Muscle of back (tissue), 11 donors: ENCODE data around the gene ZNRF3. TPM values are rescaled to one million over a fixed set of nuclear protein-coding genes. Genes with fewer than 3 reads are reported as not detected.
"Not testable (repeated sequence)": the region's sequence is repeated elsewhere in the genome, so short reads cannot be mapped to it uniquely, and the experiment has no call there.

Experiments
- DNase-seq, 3 donors: peaks; one replicate each; pipeline versions ENCODE4 v3.0.0 to v3.0.0-alpha.2; 2013
- polyA plus RNA-seq, 10 donors: library from polyadenylated mRNA; unstranded; fragments of 120-200 nt; gene quantifications; one replicate each; pipeline ENCODE4 v1.2.1, GENCODE V29; 2013; ENCODE audit not compliant: insufficient read length in 10 of 10

ZNRF3 gene
- polyA plus RNA-seq, 10 donors: 7.6 to 11.3 (median 9.0) TPM

DNA sequence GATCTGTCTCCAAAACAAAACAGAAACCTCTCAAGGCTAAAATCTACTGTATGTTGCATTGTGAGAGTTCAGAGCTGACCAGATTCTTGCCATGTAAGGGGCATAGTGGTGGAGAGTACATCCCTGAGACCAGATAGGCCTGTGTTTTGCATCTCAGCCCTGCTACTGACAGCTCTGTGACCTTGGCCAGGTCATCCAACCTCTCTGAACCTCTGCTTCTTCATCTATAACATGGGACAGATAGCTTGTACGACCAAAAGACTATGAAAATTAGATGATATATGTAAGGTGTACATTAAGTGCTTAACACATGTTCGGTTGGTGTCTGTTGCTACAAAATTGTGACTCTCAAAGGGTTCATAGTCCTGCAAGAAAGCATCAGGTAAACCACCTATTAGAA is 22.9 kb downstream of the ZNRF3 start:
- DNase-seq: no peak

DNA sequence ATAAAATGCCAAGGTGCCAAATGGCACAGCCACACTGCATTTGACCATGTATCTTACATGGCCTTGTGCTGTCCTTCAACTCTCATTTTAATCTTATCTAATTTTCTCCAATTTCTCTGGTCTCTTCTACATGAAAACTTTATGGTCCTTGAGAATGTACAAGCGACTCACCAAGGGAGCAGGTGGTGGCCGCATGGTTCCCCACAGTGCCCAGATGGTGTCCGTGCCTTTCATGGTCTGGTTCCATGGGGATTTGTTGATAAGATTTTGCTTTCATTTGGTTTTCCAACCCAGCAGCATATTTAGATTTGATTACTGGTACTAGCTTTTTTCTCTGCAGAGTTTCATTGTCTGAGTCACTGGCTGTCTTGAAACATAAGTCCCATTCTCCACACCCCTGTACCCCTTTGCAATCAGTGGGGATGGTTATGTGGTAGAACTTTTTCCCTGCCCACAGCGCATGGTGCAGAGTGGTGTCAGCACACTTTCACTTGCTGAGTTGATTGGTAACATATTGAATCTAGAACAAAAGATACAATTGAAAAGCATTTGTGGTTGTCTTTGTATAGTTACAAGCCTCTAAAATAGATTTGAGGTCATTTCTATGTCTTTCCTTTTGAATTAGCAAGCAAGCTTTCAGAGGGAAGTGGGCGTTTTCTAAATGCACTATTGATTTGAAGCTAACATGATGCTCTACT is 24.1 kb downstream of the ZNRF3 start:
- no peak for DNase-seq

DNA sequence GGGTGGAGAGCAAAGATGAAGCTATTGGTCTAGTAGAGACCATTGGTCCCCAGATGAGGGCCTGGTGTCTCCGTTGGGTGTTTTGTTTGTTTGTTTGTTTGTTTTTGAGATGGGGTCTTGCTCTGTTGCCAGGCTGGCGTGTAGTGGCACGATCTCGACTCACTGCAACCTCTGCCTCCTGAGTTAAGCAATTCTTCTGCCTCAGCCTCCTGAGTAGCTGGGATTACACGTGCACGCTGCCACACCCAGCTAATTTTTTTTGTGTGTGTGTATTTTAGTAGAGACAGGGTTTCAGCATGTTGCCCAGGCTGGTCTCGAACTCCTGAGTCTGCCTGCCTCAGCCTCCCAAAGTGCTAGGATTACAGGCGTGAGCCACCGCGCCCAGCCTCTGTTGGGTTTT is 25.4 kb downstream of the ZNRF3 start:
- DNase-seq: not testable (repeated sequence)

DNA sequence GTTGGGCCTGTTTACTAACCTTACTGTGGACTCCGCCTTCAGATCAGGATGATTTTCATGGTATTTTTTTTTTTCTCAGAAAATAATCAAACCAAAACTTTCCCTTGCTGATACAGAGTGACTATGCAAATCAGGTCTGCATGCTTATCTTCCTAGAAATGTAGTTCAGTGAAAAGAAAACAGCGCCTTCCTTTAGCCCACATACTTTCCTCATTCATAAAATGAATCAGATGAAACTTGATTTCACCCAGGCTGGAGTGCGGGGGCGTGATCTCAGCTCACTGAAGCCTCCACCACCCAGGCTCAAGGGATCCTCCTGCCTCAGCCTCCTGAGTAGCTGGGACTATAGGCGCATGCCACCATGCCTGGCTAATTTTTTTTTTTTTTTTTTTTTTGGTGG is 26.0 kb downstream of the ZNRF3 start:
- DNase-seq: no peak

DNA sequence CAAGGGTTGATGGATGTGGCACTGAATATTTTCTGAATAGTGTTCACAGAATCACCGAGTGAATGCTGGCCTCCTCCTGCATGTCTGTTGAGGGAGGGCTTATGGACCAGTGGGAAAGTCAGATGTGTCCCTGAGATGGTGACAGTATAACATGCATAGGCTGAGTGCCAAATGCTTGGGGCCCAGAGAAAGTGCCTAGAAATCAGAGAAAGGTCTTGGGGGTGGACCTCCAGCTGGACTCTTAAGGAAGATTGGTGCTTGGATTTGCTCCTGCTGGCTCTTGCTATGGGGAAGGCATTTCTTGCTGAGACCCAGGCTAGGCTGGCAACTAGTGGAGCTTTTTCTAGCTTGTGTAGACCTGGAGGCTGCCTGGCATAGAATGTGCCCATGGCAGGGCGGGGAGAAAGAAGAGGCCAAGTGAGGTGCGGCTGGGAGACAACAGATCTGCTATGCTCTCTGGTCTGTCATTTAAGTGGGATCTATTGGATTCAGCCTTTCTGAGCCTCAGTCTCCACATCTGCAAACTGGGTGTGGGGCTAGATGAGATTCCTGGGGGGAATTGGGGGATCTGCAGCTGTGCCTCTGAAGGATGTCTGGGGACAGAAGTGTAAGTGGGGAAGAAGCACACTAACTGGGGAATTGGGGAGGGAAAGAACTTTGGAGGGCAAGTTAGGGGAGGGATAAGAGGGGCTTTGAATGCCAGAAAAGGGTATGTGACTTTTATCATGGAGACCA is 27.4 kb downstream of the ZNRF3 start:
- no peak for DNase-seq

DNA sequence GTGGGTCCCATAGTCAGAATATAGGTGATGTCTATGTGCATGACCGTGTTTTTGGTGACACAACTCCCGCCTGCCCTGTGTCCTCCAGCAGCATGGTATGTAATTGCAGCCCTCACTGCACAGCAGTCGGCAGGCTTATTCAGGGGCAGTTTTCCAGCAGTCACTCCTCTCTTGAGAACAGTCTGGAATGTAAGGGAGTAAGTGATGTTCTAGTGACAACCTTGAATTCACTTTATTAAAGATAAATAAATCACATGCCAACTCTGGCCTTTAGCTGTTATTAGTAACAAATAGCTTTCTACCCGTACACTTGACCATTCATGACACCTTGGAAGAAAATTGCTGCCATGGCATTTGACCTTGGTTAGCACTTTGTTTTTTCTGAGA is 27.9 kb downstream of the ZNRF3 start:
- peak in 2 of 3 donors; percentile 15 to 20 for DNase-seq

DNA sequence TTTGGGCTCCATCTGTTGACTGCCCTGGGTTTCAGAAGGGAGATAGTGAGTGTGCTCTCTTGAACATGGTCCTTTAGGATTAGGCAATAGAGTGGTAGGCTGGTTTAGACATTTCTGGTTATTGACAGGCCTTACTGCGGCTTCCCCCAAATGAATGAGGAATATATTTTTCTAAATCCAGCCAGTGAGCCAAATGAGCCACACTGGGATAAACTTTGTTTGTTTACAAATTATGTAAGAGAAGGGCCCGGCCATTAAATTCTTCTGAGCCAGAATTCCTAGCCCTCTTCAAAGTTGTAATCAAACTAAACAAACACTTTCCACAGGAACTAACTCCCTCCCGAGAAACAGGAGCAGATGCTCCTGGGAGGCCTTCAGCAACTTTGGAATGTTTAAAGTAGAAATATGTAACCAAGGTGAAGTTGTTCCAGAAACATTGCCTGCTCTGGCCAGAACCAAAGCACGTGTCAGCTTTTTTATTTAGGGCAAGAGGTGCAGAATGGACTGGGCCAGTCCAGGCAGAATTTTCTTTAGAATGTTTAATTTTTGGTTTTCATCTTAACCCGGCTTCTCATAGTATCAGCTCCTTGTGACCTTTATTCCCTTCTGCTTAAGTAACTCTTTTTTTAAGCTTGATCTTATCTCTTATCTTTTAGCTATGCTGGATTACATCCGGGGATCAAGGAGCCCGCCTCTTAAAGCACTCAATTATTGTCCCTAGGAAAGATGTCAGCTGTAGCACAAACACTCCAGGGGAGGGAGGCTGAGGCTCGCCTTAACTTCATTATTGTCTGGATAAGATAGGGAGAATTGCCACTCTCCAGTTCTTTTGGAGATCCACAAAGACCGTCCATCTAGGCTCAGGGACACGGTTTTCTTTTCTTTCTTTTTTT is 28.7 kb downstream of the ZNRF3 start:
- peak in 2 of 3 donors; percentile 47 to 60 for DNase-seq

DNA sequence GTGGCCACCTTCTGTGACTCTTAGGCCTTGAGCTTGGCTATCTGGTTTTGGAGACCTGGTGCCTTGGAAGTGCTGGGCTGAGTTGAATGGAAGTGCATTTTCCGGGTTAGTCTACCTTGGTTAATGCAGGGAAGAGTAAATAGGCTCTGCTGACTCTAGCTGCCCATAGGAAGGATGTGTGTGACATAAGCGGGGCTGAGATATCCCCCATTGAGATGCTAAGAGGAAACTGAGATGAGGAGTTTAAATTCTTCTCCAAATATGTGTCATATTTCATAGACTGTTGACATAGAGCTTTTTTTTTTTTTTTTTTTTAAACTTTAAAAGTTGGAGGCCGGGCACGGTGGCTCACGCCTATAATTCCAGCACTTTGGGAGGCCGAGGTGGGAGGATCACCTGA is 30.8 kb downstream of the ZNRF3 start:
- DNase-seq: no peak

DNA sequence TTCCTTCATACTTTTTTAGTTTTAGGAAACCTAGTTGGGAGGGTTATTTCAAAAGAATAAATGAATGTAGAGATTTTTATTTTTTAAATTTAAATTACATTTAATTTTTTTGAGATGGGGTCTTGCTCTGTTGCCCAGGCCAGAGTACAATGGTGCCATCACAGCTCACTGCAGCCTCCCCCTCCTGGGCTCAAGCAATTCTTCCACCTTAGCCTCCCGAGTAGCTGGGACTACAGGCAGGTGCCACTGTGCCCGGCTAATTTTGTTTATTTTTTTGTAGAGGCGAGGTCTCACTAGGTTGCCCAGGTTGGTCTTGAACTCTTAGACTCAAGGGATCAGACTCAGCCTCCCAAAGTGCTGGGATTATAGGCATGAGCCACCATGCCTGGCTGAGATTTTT is 32.6 kb downstream of the ZNRF3 start:
- no peak for DNase-seq

DNA sequence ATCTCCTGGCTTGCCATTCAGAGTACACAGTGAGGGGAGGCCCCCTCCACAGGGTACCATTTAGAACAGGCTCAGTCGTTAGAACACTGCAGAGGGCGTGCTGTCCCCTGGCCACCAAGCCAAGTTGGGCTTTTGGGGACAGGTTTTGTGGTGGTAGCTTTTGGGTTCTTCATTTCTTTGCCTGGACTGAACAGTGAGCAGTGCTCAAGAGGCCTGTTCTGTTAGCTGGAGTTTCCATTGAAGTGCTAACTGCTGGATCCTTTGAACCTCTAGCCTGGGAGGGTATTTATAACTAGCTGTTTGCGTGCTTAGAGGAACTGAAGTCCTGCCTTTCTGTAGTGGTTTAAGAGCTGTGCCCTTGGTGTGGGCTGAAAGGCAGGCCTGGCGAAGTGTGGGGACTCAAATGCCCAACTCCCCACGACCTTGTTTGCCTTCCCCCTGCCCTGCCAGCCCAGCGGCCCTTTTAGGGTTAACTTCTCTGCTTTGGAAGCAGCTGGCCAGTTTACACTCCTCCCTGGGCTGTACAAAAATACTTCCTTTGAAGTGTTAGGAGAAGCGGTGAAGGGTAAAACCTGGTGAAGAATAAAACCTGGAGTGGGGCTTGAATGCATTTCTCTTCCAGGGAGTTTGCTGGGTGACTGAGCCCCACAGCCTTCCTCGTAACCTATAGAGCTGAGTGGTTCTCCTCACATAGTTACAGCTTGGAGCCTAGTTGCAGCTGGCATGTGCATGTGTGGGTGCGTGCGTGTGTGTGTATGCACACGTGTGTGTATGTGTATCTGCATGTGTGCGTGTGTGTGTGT is 34.6 kb downstream of the ZNRF3 start:
- peak; percentile 51 to 78 (median 57) for DNase-seq

DNA sequence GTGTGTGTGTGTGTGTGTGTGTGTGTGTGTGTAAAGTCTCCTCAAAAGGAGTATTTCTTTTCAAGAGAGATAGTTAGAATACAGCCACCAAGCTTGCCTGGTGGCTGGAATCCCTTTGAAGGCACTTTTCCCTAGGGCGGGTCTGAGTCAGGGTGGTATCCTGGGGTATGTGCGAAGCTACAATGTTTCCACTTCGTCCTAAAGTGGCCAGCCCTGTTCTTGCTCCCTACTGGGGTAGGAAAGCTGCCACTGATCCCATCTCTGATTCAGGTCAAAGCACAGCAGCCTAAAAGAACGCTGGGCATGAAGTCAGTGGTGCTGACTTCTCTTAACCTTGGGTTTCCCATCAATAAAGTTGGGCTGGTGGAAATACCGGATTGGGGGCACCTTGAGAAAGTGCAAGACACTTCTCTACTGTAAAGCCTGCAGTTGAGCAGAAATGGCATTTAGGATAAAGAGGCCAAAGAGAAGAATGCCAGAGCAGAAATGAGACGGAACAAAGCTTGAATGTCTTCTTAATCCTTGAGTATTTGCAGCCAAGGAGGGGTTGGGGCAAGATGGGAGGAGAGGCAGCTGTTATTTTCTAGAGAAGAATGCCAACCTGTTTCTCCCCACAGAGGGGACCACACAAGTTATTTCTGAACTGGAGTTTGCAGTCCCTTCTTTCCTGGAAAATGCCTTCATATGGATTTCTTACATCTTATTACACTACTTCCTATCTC is 35.3 kb downstream of the ZNRF3 start:
- peak in 1 of 3 donors; percentile 16 for DNase-seq

DNA sequence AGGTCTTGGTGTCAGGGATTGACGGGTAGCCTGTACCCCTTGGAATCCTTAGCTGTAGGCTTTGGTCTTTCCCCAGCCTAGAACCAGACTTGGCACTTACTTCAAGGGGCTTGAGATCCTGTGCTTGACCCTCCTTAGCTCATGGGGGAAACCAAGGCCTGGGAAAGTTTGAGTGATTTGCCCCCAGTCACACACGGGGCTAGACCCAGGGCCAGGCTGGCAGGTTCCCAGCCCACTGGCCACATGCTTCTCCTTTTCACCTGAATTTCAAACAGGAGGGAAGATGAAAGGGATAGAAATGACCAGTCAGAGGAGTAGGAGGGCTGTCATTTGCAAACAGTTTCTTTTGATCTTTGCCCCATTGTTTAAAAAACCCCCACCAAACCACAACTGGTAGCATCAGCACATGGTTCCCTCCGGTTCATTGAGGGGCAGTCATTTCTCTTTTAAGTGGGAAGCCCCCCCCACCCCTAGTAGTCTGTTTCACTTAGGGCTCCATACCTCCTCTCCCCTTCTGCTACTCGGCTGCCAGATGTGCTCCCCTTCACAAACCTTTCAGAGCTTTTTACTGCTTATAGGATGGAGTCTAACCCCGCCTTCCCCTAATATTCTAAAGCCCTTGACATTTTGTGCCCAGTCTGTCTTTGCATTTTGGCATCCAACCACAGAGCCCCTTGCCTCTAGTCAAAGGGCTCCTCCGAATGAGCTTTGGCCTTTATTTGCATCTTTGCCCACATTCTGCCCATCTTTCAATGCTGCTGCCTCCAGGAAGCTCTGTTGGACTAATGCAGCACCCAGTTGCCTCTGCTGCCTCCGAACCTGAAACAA is 37.6 kb downstream of the ZNRF3 start:
- no peak for DNase-seq

DNA sequence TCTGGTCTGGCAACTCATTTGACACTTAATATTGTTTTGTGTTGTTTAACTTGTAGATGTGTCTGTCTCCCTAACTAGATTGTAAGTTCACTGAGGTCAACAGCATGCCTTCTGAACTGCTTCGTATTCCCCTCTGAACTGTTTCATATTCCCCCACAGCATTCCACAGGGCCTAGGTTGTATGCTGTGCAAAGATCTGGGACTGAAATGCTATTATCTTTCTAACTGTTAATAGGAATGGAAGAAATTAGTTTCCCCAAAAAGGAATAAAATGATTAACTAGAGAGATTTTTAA is 38.2 kb downstream of the ZNRF3 start:
- DNase-seq: no peak

DNA sequence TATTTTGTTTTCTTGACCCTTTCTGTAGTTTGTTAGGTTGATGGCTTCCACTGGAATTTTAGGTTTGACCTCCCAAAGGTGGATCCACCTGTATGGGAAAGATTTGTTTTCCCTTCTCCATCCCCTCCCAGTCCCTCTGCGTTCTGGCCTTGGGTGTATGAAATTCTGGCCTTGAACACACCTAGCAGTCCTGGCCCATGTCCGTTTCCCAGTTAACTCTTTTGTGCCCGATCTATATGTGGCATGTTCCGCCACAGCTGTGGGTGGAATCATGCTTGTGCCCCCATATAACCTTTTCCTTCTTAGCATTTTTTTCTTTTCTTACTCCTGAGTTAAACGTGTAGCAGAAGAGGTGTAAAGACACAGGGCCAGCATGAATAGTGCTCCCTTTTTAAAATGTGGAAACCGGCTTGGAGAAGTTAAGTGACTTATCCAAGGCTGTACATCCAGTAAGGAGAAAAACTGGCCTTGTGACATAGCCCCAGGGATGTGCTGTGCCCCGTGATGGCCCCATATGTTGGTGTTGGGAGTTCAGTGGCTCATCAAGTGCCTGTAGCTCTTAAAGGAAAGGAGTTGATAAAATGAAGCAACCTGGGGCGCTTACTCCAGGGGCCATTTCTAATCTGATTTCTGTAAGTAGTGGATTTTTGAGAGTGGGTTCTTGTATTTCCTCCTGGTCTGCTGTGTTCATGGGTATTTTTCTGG is 39.3 kb downstream of the ZNRF3 start:
- DNase-seq: no peak

DNA sequence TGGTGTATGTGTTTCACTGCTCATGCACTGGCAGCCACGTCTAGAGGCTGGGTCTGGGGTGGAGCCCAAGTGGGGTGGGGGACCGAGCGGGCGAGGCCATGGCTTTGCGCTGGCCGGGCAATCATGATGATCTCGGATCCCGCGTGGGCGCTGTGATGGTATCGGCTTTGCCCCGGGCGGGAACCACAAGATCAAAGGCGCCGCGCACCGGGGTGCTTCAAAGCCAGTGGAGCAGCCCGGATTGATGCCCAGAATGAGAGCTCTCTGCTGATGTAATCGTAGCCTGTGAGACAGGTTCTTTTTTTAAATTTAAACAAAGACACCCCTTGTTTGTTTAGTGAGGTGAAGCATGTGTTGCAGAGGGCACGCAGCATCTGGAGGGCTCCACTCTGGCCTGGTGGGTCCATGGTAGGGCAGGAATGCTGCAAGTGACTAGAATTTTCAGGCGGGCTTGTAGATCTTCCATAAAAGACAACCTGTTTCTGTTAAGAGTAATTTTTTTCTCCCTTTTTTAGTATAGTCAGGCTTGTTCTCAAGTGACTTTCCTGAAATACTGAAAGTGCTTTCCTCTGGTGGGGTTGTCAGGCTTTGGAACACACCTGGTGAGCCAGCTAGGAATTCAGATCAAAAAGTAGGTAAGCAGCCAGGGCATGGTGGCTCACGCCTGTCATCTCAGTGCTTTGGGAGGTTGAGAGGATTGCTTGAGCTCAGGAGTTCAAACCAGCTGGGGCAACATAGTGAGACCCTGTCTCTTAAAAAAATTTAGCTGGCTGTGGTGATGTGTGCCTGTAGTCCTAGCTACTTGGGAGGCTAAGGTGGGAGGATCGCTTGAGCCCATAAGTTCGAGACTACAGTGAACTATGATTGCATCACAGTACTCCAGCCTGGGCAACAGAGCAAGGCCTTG is 40.7 kb downstream of the ZNRF3 start:
- no peak for DNase-seq

DNA sequence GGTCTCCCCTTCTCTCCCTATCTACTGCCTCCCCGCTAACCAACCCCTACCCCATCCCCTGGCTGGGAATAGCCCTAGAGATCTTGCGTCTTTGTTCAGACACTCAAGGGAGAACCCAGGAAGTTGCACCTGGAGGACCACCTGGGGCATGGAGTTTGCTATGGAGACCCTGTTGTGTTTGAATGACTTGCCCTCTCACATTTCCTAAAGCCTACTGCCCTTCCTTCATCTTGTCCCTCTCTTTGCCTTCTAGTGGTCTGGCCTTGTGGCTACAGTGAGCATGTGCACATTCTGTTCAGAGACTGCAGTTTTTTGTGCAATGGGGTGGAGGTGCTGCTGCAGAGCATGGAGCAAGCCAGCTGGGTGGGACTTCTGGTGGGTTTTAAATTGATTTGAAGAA is 42.5 kb downstream of the ZNRF3 start:
- DNase-seq: no peak

DNA sequence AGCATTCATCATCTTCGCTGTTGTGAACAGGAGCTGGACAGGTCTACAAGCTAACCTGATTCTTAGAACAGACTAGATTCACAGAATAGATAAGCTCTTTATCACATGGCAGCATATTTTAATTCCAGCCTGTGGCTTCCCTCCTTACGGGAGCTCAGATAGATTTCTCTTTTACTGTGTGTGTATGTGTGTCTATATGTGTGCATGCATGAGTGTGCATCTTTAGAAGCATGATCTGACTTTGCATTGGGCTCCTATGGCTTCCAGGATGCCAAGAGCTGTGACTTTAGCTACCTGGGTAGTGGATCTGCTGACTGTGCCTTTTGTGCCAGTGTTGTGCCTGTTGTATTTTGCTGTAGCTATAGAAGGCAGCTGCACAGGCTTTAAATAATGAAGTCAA is 44.3 kb downstream of the ZNRF3 start:
- no peak for DNase-seq

DNA sequence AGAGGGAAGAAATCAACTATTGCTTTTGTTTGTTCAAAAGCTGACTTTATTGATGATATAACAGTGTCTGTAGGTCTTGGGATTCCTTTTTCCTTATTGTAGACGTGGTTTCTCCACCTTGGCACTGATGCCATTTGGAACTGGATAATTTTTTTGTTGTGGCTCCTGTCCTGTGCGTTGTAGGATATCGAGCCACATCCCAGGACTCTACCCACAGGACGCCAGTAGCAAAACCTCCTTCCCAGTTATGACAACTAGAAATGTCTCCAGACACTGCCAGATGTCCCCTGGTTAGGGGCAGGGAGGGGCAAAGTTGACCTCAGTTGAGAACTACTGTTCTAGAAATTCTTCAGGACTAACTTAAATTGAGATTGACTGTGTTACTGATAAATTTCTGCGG is 45.8 kb downstream of the ZNRF3 start:
- no peak for DNase-seq
